Limb (tissue), 2 donors: ENCODE results near the gene TELO2.

Experiments
- DNase-seq, 2 donors: peaks; one replicate each; pipeline ENCODE4 v3.0.0-alpha.2; 2016; ENCODE audit errors: extremely low spot score in 2 of 2

TELO2 gene

DNA sequence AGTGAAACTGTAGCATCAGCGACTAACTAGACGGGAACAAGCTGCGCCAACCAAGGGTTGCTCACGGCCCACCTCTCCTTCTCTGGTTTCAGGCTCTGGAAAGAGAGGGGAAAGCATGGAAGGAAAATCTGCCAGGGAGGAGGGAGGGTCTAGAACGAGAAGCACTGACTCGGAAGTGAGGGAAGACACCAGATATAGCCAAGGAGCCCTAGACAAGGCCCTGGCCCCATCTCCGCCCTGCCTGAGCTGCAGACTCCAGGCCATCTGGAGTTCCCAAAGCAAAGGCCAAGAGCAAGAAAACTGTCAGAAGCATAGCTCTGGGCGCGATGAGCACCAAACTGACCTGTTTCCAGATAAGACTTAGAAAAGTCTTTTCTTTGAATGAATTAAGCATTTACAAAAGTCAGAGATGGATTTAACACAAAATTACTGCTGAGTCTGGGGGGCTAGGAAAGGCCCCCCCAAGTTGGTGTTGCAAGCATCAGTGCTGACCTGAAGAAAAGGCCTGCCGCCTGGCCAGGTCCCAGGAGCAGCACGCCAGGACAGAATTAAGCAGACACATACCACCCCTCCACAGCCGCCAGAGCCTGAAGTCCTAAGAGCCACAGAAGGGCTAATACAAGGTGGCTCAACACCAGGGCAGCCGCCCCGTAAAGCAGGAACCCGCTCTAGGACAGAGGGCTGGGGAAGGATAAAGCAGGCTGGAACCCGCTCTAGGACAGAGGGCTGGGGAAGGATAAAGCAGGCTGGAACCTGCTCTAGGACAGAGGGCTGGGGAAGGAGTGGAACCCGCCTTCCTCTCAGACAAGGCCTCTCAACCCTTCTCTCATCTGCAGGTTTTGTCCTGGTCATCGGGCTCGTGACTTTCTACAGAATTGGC lies 61.0 kb downstream of the TELO2 start:
- no peak for DNase-seq

DNA sequence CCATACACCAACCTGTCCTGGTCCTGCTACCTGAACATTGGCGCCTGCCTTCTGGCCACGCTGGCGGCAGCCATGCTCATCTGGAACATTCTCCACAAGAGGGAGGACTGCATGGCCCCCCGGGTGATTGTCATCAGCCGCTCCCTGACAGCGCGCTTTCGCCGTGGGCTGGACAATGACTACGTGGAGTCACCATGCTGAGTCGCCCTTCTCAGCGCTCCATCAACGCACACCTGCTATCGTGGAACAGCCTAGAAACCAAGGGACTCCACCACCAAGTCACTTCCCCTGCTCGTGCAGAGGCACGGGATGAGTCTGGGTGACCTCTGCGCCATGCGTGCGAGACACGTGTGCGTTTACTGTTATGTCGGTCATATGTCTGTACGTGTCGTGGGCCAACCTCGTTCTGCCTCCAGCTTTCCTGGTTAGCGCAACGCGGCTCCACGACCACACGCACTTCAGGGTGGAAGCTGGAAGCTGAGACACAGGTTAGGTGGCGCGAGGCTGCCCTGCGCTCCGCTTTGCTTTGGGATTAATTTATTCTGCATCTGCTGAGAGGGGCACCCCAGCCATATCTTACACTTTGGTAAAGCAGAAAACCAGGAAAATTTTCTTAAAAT lies 61.8 kb downstream of the TELO2 start:
- no peak for DNase-seq

DNA sequence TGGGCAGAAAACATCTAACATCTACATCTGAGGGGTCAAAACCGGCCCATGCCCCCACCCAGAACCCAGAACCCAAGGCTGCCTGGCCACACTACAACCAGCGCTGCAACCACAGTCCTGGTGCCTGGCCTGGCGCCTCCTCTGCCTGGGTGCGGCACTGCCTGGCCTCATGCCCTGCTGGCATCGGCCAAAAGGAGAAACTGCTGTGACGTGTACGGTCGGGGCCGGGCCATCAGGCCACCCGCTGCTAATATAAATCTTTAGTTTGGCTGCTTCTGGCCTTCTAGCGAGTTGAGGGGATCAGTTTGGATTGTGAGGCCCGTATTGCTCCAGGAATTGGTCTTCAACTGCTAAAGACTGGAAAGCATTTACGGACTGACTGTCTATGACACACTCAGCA lies 63.1 kb downstream of the TELO2 start:
- no peak for DNase-seq

DNA sequence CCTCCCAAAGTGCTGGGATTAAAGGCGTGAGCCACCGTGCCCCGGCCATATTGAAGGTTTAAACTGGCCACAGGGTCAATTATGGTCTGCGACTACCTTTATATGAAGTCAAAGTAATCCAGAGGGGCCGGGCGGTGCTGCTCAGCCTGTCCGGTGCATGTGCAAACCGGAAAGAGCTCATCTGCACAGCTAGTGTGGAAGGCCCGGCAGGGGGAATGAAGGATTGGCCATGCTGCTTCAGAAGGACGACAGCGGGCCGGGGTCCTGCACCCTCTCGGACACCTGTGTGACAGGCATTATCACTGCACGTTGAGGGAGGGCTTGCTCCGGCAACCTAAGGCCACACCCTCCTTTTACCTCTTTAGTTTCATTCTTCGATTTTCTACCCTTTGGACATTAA lies 63.9 kb downstream of the TELO2 start:
- DNase-seq, result no peak

DNA sequence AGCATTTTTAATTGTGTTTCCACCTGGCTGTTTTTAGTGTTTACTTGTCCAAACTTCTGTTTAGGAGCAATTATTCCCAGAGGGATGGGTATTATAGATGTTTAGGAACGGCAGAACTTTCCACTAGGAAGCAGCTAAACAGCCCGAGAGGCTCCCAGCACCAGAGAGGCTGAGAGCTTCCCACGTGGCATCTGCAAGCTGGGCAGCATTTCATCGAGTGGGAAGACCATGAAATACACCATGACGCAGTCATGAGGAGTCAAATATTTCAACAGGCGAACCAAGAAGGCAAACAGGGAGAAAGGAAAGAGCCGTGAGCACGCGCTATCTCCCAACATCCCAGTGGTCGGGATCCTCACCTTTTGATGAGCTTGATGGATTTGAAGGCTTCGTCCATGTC lies 64.4 kb downstream of the TELO2 start:
- DNase-seq, result no peak

DNA sequence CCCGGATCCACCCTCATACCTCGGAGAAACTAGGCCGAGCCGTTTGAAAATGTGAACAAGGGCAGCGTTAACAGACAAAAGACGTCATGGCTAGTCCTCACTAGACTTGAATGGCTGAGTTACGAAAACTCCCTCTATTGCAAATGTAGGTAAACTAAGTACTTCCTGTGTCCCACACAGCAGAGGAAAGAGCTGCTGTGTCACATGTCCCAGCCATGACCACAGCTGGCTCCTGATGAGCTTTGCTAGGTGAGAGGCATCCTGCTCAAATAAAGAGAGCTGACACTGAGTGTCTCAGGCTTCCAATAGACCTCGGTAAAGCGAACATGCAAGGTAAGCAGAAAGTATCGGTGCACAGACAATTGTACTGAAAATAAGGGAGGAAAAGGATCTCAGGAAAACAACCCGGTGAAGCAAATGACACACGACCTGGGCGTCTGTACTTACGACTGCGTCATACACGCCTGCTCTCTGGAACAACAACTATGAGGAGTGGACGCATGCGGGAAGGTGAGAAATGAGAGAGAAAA lies 66.4 kb downstream of the TELO2 start:
- DNase-seq, result no peak
